ENCODE results near the gene GPANK1. TPM values are rescaled to one million over a fixed set of nuclear protein-coding genes. Genes with fewer than 3 reads are reported as not detected.
A peak's percentile ranks its signal among the peaks of the same experiment; 100 is the strongest.

The GPANK1 gene
- total RNA-seq, 1 experiment from 2014 or later, result 18.3 TPM

DNA sequence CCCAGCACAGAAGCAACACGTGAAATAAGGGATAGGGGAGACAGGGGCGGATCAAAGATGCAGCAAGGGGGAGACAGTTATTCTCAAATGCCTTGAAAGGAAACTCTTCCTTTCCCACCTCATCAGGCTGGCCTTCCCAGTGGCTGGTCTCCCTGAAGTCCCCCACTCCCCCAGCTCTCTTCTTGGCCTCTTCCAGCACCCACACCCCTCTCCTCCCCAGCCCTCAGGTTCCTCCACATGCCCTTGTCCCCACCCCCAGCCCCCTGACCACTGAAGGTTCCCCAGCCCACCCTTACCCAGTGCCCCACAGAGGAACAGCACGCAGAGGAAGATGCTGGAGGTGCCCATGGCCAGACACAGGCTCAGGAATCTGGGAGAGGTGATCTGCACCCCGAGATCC lies 48.7 kb upstream of the GPANK1 start:
- DNase-seq (ENCODE audit: low read depth, low spot score) (no peak), ATAC-seq (no peak)
- TF ChIP-seq TCF7L2 (IDR thresholded peaks at IDR 0.05; ENCODE audit: low read depth, low read length) (no peak), SIN3A (IDR thresholded peaks at IDR 0.05; ENCODE audit: borderline replicate concordance, insufficient read depth, low read depth, low read length) (no peak), POLR2AphosphoS5 (IDR thresholded peaks at IDR 0.05; ENCODE audit: low read depth, low read length) (no peak)
- TF ChIP-seq, protein P1, sequence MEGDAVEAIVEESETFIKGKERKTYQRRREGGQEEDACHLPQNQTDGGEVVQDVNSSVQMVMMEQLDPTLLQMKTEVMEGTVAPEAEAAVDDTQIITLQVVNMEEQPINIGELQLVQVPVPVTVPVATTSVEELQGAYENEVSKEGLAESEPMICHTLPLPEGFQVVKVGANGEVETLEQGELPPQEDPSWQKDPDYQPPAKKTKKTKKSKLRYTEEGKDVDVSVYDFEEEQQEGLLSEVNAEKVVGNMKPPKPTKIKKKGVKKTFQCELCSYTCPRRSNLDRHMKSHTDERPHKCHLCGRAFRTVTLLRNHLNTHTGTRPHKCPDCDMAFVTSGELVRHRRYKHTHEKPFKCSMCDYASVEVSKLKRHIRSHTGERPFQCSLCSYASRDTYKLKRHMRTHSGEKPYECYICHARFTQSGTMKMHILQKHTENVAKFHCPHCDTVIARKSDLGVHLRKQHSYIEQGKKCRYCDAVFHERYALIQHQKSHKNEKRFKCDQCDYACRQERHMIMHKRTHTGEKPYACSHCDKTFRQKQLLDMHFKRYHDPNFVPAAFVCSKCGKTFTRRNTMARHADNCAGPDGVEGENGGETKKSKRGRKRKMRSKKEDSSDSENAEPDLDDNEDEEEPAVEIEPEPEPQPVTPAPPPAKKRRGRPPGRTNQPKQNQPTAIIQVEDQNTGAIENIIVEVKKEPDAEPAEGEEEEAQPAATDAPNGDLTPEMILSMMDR (IDR thresholded peaks at IDR 0.05), result no peak
- TF ChIP-seq, protein P2, sequence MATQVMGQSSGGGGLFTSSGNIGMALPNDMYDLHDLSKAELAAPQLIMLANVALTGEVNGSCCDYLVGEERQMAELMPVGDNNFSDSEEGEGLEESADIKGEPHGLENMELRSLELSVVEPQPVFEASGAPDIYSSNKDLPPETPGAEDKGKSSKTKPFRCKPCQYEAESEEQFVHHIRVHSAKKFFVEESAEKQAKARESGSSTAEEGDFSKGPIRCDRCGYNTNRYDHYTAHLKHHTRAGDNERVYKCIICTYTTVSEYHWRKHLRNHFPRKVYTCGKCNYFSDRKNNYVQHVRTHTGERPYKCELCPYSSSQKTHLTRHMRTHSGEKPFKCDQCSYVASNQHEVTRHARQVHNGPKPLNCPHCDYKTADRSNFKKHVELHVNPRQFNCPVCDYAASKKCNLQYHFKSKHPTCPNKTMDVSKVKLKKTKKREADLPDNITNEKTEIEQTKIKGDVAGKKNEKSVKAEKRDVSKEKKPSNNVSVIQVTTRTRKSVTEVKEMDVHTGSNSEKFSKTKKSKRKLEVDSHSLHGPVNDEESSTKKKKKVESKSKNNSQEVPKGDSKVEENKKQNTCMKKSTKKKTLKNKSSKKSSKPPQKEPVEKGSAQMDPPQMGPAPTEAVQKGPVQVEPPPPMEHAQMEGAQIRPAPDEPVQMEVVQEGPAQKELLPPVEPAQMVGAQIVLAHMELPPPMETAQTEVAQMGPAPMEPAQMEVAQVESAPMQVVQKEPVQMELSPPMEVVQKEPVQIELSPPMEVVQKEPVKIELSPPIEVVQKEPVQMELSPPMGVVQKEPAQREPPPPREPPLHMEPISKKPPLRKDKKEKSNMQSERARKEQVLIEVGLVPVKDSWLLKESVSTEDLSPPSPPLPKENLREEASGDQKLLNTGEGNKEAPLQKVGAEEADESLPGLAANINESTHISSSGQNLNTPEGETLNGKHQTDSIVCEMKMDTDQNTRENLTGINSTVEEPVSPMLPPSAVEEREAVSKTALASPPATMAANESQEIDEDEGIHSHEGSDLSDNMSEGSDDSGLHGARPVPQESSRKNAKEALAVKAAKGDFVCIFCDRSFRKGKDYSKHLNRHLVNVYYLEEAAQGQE (IDR thresholded peaks at IDR 0.05; ENCODE audit: insufficient read depth in 1 of 2, low read depth in 2 of 2, low read length in 1 of 2), result no peak
- POLR2A ChIA-PET, result interaction anchor here (0.6 kb wide), 1 partner anchor 107 kb away, joined by 3 read pairs; no protein-coding TSS in a partner anchor
- H3K4me1 ChIP-seq (ENCODE audit: control insufficient read depth, insufficient read depth, low read length), result no peaks in the 10 kb centered on the region; the same call in 1 of the 2 replicates
- BruUV-seq (replicated peaks), result no TSS peak
- H3K4me3 ChIP-seq (ENCODE audit: low read depth in 2 of 2, low read length in 2 of 2), result no peak overlapping the region
- H3K27ac ChIP-seq (ENCODE audit: low read length), result no peak overlapping the region
- CTCF ChIA-PET, result no interaction called here
- in situ Hi-C loops (cut with HindIII; ENCODE audit: low pct_unique_long_range_greater_than_20kb, low sequenced_read_pairs), result no loop called here
- H3K27me3 ChIP-seq (ENCODE audit: control insufficient read depth, insufficient read depth, low read length), result no peaks in the 10 kb centered on the region
- no peaks in the 10 kb centered on the region for H3K9me3 ChIP-seq (ENCODE audit: control insufficient read depth, insufficient read depth, low read depth, low read length)
- H3K36me3 ChIP-seq (ENCODE audit: control insufficient read depth, insufficient read depth, low read length), result no peaks in the 10 kb centered on the region
- intact Hi-C loops (cut with micrococcal nuclease; ENCODE audit: unreplicated experiment), result no loop called here

DNA sequence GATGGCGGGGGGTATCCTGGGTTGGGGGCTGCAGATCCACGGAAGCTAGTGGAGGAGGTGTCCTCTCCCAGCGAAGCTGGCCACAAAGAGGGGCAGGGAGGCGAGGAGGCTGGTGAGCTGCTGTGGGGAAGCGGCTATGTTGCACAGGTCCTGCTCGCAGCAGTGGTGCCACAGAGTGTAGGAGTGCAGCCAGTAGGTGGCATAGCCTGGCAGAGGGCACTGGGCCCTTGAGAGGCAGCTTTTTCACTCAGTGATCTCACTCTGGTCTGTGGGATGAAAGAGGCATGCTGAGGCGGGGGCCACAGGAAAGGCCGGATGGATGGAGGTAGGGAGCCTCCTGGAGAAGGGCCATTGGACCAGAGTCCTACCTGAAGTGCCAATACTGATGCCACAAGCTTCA lies 47.5 kb upstream of the GPANK1 start:
- H3K27me3 ChIP-seq (ENCODE audit: control insufficient read depth, insufficient read depth, low read length), result no peaks in the 10 kb centered on the region
- no peak overlapping the region for H3K27ac ChIP-seq (ENCODE audit: low read length)
- no peaks in the 10 kb centered on the region for H3K9me3 ChIP-seq (ENCODE audit: control insufficient read depth, insufficient read depth, low read depth, low read length)
- ChIA-PET CTCF (interaction anchor here (0.6 to 1.1 kb wide), 2 partner anchors 13 to 18 kb away, joined by 3 to 8 read pairs; no protein-coding TSS in a partner anchor), POLR2A (no interaction called here)
- no peak for TF ChIP-seq POLR2AphosphoS5 (IDR thresholded peaks at IDR 0.05; ENCODE audit: low read depth, low read length)
- no peaks in the 10 kb centered on the region; the same call in 1 of the 2 replicates for H3K4me1 ChIP-seq (ENCODE audit: control insufficient read depth, insufficient read depth, low read length)
- no peaks in the 10 kb centered on the region for H3K36me3 ChIP-seq (ENCODE audit: control insufficient read depth, insufficient read depth, low read length)
- DNase-seq (ENCODE audit: low read depth, low spot score), result no peak
- BruUV-seq (replicated peaks), result no TSS peak
- H3K4me3 ChIP-seq (ENCODE audit: low read depth in 2 of 2, low read length in 2 of 2), result no peak overlapping the region
- intact Hi-C loops (cut with micrococcal nuclease; ENCODE audit: unreplicated experiment), result no loop called here
- peak; percentile 87 for ATAC-seq
- in situ Hi-C loops (cut with HindIII; ENCODE audit: low pct_unique_long_range_greater_than_20kb, low sequenced_read_pairs), result no loop called here

DNA sequence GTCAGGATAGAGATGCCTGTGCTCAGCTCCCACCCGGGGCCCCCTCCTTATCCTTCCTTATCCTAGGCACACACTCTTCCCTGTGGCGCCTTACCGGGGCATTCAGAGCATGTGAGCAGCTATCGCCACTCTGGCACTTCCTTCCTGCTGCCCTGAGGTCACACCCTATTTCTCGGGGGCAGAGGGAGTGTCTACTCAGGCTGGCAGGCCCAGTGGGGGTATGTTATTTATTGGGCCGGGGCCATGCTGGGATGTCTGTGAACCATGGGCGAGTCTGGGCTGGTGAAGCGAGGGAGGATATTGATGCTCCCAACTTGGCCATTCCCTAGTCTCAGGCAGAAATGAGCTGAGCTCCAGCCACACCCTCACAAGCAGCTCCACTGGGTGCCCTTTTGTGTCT lies 46.4 kb upstream of the GPANK1 start:
- intact Hi-C loops (cut with micrococcal nuclease; ENCODE audit: unreplicated experiment) (no loop called here), in situ Hi-C loops (cut with HindIII; ENCODE audit: low pct_unique_long_range_greater_than_20kb, low sequenced_read_pairs) (no loop called here)
- ChIA-PET CTCF (interaction anchor here (1.1 kb wide), 1 partner anchor 19 kb away, joined by 3 read pairs; no protein-coding TSS in a partner anchor), POLR2A (interaction anchor here (0.6 kb wide), 1 partner anchor 109 kb away, joined by 3 read pairs; no protein-coding TSS in a partner anchor)
- Histone ChIP-seq H3K27ac (ENCODE audit: low read length) (no peak overlapping the region), H3K4me3 (ENCODE audit: low read depth in 2 of 2, low read length in 2 of 2) (no peak overlapping the region), H3K36me3 (ENCODE audit: control insufficient read depth, insufficient read depth, low read length) (no peaks in the 10 kb centered on the region), H3K27me3 (ENCODE audit: control insufficient read depth, insufficient read depth, low read length) (no peaks in the 10 kb centered on the region), H3K9me3 (ENCODE audit: control insufficient read depth, insufficient read depth, low read depth, low read length) (no peaks in the 10 kb centered on the region), H3K4me1 (ENCODE audit: control insufficient read depth, insufficient read depth, low read length) (no peaks in the 10 kb centered on the region; the same call in 1 of the 2 replicates)
- DNase-seq (ENCODE audit: low read depth, low spot score) (no peak), ATAC-seq (no peak)
- BruUV-seq (replicated peaks), result no TSS peak
- TF ChIP-seq, protein P2 (IDR thresholded peaks at IDR 0.05; ENCODE audit: insufficient read depth in 1 of 2, low read depth in 2 of 2, low read length in 1 of 2), result no peak
- TF ChIP-seq SIN3A (IDR thresholded peaks at IDR 0.05; ENCODE audit: borderline replicate concordance, insufficient read depth, low read depth, low read length) (no peak), POLR2AphosphoS5 (IDR thresholded peaks at IDR 0.05; ENCODE audit: low read depth, low read length) (no peak), TCF7L2 (IDR thresholded peaks at IDR 0.05; ENCODE audit: low read depth, low read length) (no peak)
- TF ChIP-seq, protein P1 (IDR thresholded peaks at IDR 0.05), result no peak
